ENCODE measurements around the gene SPDYC. TPM values are rescaled to one million over a fixed set of nuclear protein-coding genes. Genes with fewer than 3 reads are reported as not detected.
"Not testable (repeated sequence)": the region's sequence is repeated elsewhere in the genome, so short reads cannot be mapped to it uniquely, and the experiment has no call there.

Gene SPDYC
- total RNA-seq, 1 donor from 2014 or later, result not detected

DNA sequence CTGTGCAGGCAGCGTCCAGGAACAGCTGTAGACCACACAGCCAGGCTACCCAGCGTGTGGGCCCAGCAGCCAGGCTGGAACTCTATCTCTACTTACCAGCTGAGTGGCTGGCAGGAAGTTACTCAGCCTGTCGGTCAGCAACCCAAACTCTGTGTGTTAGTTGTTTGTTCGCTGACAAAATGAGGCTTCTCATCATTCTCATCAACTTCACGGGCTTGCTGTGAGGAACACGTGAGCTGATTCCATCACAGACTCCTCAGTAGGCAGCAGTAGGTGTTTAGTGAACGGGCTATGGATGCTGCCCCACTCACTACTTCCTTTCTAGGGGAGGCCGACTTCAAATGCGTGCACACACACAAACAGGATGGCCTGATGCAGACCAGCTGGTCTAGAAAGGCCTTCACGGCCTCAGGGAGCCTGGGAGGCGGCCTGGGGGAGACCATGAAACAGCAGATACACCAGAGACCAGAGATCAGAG, 830 bp upstream of the SPDYC start:
- H3K27ac Mint-ChIP-seq (ENCODE audit: unreplicated experiment), result peak overlapping the region; percentile 89
- no peaks in the 10 kb centered on the region for H3K36me3 Mint-ChIP-seq (ENCODE audit: unreplicated experiment)
- peak overlapping the region; percentile 1 for H3K4me3 Mint-ChIP-seq (ENCODE audit: unreplicated experiment)
- no peaks in the 10 kb centered on the region for H3K9me3 Mint-ChIP-seq (ENCODE audit: unreplicated experiment)
- TF ChIP-seq, protein P1, sequence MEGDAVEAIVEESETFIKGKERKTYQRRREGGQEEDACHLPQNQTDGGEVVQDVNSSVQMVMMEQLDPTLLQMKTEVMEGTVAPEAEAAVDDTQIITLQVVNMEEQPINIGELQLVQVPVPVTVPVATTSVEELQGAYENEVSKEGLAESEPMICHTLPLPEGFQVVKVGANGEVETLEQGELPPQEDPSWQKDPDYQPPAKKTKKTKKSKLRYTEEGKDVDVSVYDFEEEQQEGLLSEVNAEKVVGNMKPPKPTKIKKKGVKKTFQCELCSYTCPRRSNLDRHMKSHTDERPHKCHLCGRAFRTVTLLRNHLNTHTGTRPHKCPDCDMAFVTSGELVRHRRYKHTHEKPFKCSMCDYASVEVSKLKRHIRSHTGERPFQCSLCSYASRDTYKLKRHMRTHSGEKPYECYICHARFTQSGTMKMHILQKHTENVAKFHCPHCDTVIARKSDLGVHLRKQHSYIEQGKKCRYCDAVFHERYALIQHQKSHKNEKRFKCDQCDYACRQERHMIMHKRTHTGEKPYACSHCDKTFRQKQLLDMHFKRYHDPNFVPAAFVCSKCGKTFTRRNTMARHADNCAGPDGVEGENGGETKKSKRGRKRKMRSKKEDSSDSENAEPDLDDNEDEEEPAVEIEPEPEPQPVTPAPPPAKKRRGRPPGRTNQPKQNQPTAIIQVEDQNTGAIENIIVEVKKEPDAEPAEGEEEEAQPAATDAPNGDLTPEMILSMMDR (IDR thresholded peaks at IDR 0.05), result no peak
- H3K4me1 Mint-ChIP-seq (ENCODE audit: unreplicated experiment), result peaks cover 14% of the 10 kb centered on the region
- H3K27me3 Mint-ChIP-seq (ENCODE audit: unreplicated experiment), result no peaks in the 10 kb centered on the region
- DNase-seq (ENCODE audit: extremely low spot score, unreplicated experiment), result no peak

DNA sequence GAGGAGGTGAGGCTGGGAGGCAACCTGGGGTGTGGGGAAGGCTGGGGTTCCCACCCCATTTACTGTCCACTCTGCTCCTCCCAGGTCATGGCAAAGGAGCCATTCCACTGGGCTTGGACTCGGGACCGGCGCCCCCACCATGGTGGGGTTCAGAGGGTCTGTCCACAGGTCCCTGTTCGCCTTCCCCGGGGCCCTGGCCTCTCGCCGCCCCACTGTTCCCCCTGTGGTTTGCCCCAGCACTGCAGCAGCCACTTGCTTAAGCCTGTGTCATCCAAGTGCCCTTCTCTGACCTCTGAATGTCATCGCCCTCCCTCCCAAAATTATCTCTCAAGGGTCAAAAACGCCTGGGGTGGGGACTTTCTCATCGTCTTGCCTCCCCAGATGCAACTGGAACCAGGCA, 2.6 kb downstream of the SPDYC start:
- H3K9me3 Mint-ChIP-seq (ENCODE audit: unreplicated experiment), result no peaks in the 10 kb centered on the region
- H3K36me3 Mint-ChIP-seq (ENCODE audit: unreplicated experiment), result no peaks in the 10 kb centered on the region
- H3K27me3 Mint-ChIP-seq (ENCODE audit: unreplicated experiment), result no peaks in the 10 kb centered on the region
- no peak overlapping the region for H3K4me3 Mint-ChIP-seq (ENCODE audit: unreplicated experiment)
- TF ChIP-seq, protein P1 (IDR thresholded peaks at IDR 0.05), result no peak
- peaks cover 14% of the 10 kb centered on the region for H3K4me1 Mint-ChIP-seq (ENCODE audit: unreplicated experiment)
- H3K27ac Mint-ChIP-seq (ENCODE audit: unreplicated experiment), result no peak overlapping the region
- no peak for DNase-seq (ENCODE audit: extremely low spot score, unreplicated experiment)

DNA sequence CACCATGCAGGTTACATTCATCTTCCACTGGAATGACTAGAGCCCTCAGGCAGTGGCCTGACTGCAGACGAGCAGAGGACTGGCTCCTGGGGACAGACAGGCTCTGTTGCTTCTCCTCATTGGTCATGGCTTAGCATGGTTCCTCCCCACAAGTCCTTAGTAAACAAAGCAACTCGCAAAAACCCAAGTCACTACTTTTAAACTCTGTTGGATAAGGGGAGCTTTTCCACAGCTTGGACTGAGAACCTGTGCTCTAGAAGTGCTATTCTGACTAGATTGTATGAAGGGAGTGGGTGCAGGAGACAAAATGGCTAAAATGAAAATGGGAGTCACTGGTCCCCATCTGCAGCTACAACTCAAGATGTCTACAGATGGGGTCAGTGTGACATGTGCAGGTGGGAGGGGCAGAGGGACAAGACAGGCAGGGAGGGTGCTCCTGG, 4.6 kb downstream of the SPDYC start:
- H3K27ac Mint-ChIP-seq (ENCODE audit: unreplicated experiment); H3K4me3 Mint-ChIP-seq (ENCODE audit: unreplicated experiment); H3K4me1 Mint-ChIP-seq (ENCODE audit: unreplicated experiment); DNase-seq (ENCODE audit: extremely low spot score, unreplicated experiment); H3K27me3 Mint-ChIP-seq (ENCODE audit: unreplicated experiment); H3K9me3 Mint-ChIP-seq (ENCODE audit: unreplicated experiment); H3K36me3 Mint-ChIP-seq (ENCODE audit: unreplicated experiment): not testable (repeated sequence)

DNA sequence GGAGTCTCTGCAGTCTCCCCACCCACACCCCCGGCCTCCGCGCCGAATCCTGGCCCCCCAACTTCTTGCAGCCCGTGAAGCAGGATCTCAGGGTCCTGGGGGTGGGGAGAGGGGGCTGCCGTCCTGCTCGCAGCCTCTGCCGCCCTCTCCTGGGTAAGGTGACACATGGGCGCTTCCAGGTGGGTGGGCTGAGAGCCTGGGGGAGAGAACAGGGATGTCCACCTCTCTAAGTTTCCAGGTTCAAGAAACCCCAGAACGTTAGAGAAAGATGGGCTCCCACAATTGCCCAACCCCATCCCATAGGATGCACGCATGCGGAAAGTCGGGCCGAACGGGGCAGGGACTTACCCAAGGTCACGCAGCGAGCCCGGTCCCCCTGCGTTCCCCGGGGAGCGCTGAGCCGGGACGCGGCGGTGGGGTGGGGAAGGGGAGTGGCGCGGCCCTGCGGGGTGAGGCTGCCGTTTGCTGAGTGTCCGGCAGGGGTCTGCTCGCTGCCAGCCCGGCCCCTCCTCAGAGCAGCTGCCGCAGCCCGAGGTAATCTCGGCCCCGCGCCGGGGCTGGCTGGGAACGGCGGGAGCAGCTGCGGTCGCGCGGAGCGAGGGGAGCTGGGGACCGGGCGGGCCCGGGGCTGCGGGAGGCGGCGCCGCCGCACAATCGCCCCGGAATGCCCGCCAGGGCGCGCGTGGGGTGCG, 11.0 kb downstream of the SPDYC start:
- H3K36me3 Mint-ChIP-seq (ENCODE audit: unreplicated experiment), result no peaks in the 10 kb centered on the region
- TF ChIP-seq, protein P1 (IDR thresholded peaks at IDR 0.05), result peak; percentile 64
- peaks cover 13% of the 10 kb centered on the region for H3K4me1 Mint-ChIP-seq (ENCODE audit: unreplicated experiment)
- peak overlapping the region; percentile 82 for H3K4me3 Mint-ChIP-seq (ENCODE audit: unreplicated experiment)
- no peak overlapping the region for H3K27ac Mint-ChIP-seq (ENCODE audit: unreplicated experiment)
- H3K9me3 Mint-ChIP-seq (ENCODE audit: unreplicated experiment), result no peaks in the 10 kb centered on the region
- peak; percentile 94 for DNase-seq (ENCODE audit: extremely low spot score, unreplicated experiment)
- no peaks in the 10 kb centered on the region for H3K27me3 Mint-ChIP-seq (ENCODE audit: unreplicated experiment)

DNA sequence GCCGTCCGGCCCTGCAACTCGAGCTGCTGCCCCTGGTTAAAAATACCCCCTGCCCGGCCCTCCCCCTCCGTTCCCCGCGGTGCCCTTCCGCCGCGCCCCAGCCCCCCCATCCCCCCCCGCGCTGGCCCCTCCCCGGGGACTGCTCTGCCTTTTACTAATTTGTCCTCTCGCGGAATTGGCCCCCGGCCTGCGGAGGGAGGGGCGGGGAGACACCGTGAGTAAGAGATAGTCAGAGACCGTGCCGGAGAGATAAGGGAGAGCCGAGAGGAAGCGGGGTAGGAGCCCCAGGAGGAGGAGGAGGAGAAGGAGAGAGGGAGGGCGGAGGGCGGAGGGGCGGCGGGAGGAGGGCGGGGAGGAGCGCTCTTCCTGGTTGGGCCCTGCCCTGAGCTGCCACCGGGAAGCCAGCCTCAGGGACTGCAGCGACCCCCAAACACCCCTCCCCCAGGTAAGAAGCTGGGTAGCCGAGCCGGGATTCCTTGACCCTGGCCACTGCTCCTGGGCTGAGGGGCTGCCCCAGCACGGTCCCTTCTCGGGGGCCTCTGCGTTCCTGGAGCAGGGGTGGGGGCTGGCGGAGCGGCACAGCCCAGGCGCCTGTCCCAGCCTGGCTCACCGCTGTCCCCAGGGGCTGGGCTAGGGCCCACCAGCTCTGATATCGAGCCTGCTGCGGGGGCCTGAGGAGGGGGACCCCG, 11.7 kb downstream of the SPDYC start, which contains the start of gene CAPN1:
Gene CAPN1, plus strand, starts transcription at position 360 of the 689 bp plus-strand sequence. CDS start 774 bp downstream, outside the sequence.
- Mint-ChIP-seq H3K4me1 (ENCODE audit: unreplicated experiment) (peaks cover 13% of the 10 kb centered on the region), H3K27me3 (ENCODE audit: unreplicated experiment) (no peaks in the 10 kb centered on the region), H3K4me3 (ENCODE audit: unreplicated experiment) (peak within 1 kb of the TSS; percentile 83)

More for the DNA sequence above, 11.7 kb downstream of the SPDYC start, which contains the start of gene CAPN1:
- Mint-ChIP-seq H3K27ac (ENCODE audit: unreplicated experiment) (peak within 1 kb of the TSS; percentile 80), H3K36me3 (ENCODE audit: unreplicated experiment) (peaks cover 5% of the 10 kb centered on the region), H3K9me3 (ENCODE audit: unreplicated experiment) (no peaks in the 10 kb centered on the region)
- DNase-seq (ENCODE audit: extremely low spot score, unreplicated experiment), result no peak
- TF ChIP-seq, protein P1 (IDR thresholded peaks at IDR 0.05), result no peak

Data from osteocyte (in vitro differentiated cells).